ENCODE measurements around the gene GMDS. TPM values are rescaled to one million over a fixed set of nuclear protein-coding genes. Genes with fewer than 3 reads are reported as not detected.

GMDS gene
- total and polyA plus RNA-seq, 2 of the 4 experiments (the other 2 are of a cell fraction) = 7.3 to 21.9 TPM

GRCh38 chr6:1983850-1984249 lies 261.6 kb downstream of the GMDS start:
- Histone ChIP-seq H3K9ac (ENCODE audit: low read depth, low read length) (no peak overlapping the region), H3K27ac (ENCODE audit: insufficient read depth, low read length) (no peak overlapping the region), H2AK5ac (ENCODE audit: low read depth, low read length) (no peak overlapping the region), H4K20me1 (ENCODE audit: insufficient read depth, low read length) (no peaks in the 10 kb centered on the region), H4K91ac (ENCODE audit: insufficient read depth, low read depth, low read length) (no peak overlapping the region), H4K5ac (ENCODE audit: low read depth, low read length) (no peak overlapping the region), H3K4ac (ENCODE audit: low read depth, low read length) (no peak overlapping the region), H2AFZ (replicated peaks; ENCODE audit: low read length, poor library complexity) (no peak overlapping the region), H2AK9ac (replicated peaks; ENCODE audit: low read depth, low read length, poor library complexity) (no peak overlapping the region), H3K4me3 (ENCODE audit: insufficient read depth, low read depth, low read length) (no peak overlapping the region), H3K27me3 (ENCODE audit: control insufficient read depth, insufficient read depth, low read length) (no peaks in the 10 kb centered on the region), H2BK120ac (ENCODE audit: low read depth, low read length) (no peak overlapping the region), H3K18ac (ENCODE audit: low read depth, low read length) (no peak overlapping the region), H3K56ac (ENCODE audit: extremely low read depth, insufficient read depth, low read length) (no peak overlapping the region), H3K23ac (ENCODE audit: low read depth, low read length) (no peak overlapping the region), H3K4me1 (ENCODE audit: control insufficient read depth, insufficient read depth, low read length) (peaks cover 8% of the 10 kb centered on the region), H3K14ac (replicated peaks; ENCODE audit: low read depth, low read length) (no peak overlapping the region), H2BK15ac (ENCODE audit: low read depth, low read length) (no peak overlapping the region), H3K36me3 (ENCODE audit: control insufficient read depth, insufficient read depth, low read length) (no peaks in the 10 kb centered on the region), H2BK20ac (ENCODE audit: low read depth, low read length) (no peak overlapping the region), H3K9me1 (ENCODE audit: insufficient read depth, low read length) (no peaks in the 10 kb centered on the region), H2BK5ac (ENCODE audit: low read depth, low read length, poor library complexity, severe bottlenecking) (no peak overlapping the region), H3K9me3 (ENCODE audit: control insufficient read depth, insufficient read depth, low read length) (peaks cover 7% of the 10 kb centered on the region; the same call in 1 of the 2 replicates), H4K8ac (ENCODE audit: low read depth in 2 of 2, low read length in 2 of 2) (no peak overlapping the region), H3K4me2 (ENCODE audit: low read depth, low read length) (no peak overlapping the region), H3K79me1 (ENCODE audit: low read depth in 1 of 2, low read length in 2 of 2) (no peaks in the 10 kb centered on the region)
- no peak for TF ChIP-seq USF2 (IDR thresholded peaks at IDR 0.05; ENCODE audit: low read depth, low read length)
- TF ChIP-seq CEBPB (IDR thresholded peaks at IDR 0.05; ENCODE audit: low read depth, low read length) = no peak
- no peak for TF ChIP-seq MAFK (IDR thresholded peaks at IDR 0.05; ENCODE audit: low read depth, low read length)
- TF ChIP-seq POLR2A (IDR thresholded peaks at IDR 0.05; ENCODE audit: low read depth, low read length) = no peak
- TF ChIP-seq ELK1 (IDR thresholded peaks at IDR 0.05; ENCODE audit: borderline replicate concordance, low read depth, low read length) = no peak
- no peak for TF ChIP-seq CHD1 (IDR thresholded peaks at IDR 0.05; ENCODE audit: low read depth, low read length)
- no peak for TF ChIP-seq RCOR1 (IDR thresholded peaks at IDR 0.05; ENCODE audit: insufficient replicate concordance, low read length)
- DNase-seq = no peak
- WGBS, 2 experiments (ENCODE audit: extremely low coverage in 2 of 2, insufficient read length in 1 of 2) = no CpG with 5 or more reads among the region's 1 CpG
- no peak for ATAC-seq (ENCODE audit: low read depth)
- in situ Hi-C loops (cut with MboI; ENCODE audit: low sequenced_read_pairs) = no loop called here
- no TSS peak for BruUV-seq (replicated peaks)
- ChIA-PET POLR2A (ENCODE audit: unreplicated experiment) (no interaction called here), CTCF (no interaction called here)
- intact Hi-C loops (cut with micrococcal nuclease) = no loop called here
- dilution Hi-C loops (cut with HindIII; ENCODE audit: low sequenced_read_pairs, unreplicated experiment) = no loop called here
